GM12875 (cell line): ENCODE data around the gene YKT6.

Experiments
- H3K4me3 ChIP-seq: one replicate; pipeline ENCODE4 v1.5.1; 2011; ENCODE audit warnings: low read depth, low read length, control low read depth
- CTCF ChIP-seq: IDR thresholded peaks from 2 replicates; pipeline ENCODE4 v1.5.1; 2011; ENCODE audit warnings: low read depth, mild to moderate bottlenecking, control low read depth, inconsistent platforms, low read length, moderate library complexity, borderline replicate concordance; ENCODE audit not compliant: insufficient read depth

Gene YKT6

DNA sequence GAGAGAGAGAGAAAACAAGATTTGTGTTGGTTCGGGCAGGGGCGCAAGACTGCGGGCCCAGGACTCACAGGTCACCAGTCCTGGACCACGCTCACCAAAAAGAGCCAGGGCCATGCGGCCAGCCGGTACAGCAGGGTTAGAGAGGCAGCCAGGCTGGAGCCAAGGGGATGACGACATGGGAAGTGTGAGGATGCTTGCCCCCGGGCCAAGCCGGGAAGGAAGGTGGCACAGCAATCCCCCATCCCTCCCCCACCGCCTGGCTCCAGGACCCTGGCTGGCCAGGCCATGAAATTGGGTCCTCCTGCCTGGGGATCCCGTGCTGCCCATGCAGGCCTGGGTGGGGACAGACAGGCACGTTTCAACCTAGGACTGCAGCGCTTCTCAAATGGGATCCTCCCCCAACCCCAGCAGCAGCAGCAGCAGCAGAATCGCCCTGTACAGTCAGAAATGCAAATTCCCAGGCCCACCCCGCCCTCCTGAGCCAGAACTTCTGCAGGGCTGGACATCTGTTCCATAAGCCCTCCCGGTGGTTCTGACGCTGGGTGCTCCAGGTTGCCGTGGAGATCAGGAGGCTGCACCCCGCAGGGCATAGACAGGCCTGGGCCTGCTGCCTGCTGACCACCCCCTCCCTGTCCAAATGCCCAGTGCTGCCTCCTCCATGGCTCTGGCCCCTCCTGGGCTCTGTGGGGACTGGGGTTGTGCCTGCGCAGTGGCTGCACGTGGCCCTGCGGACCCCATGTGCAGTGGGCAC, 35.0 kb downstream of the YKT6 start:
- no peak for TF ChIP-seq CTCF
- H3K4me3 ChIP-seq: no peak overlapping the region

- no peak for TF ChIP-seq CTCF
- no peak overlapping the region for H3K4me3 ChIP-seq
Measured at GRCh38 chr7:44236333-44236728, 35.6 kb downstream of the YKT6 start.

DNA sequence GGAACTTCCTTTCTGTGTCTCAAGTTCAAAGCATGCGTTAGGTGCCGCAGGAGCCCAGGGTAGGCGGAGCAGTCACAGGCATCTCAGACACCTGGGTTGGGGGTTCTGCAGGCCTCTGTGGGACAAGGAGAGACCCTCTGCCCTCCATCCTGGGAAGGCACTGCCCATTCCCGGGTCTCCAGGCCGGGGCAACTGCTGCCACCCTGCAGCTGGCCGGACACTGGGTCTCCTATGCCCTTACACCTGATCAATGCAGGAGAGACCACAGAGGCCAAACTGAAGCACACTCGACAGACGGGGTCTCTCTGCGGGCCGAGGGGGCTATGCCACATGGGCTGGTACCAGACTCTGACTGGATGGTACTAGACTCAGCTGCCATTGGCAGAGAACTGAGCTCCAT, 36.9 kb downstream of the YKT6 start:
- TF ChIP-seq CTCF: no peak
- H3K4me3 ChIP-seq: no peak overlapping the region

DNA sequence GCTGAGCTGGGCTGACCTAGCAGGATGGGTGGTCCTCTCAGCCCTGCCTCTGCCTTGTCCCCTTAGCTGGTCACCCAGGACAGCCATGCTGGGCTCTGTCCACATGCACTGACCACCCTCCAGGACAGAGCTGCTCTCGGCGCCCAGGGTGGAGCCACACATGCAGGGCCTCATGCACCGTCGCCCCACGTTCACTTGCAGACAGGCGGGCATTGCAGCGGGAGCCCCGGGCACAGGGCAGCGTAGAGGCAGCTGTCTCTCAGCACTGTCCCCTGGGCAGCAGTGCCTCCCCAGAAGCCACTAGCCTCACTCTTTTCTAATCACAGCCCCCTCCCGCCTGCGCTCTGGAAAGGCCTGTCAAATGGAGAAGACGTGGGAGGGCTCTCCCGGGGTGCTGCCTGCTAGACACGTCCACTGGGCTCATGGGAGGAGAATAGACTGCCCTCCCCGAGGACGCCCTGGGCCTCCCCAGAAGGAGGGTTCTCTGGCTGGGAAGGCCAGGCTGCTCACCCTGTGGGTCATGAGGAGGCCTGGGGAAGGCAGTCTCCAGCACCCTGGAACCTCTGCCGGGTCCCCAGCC, 37.4 kb downstream of the YKT6 start:
- no peak overlapping the region for H3K4me3 ChIP-seq
- no peak for TF ChIP-seq CTCF

- no peak overlapping the region for H3K4me3 ChIP-seq
- TF ChIP-seq CTCF: no peak
Measured at GRCh38 chr7:44239361-44239760, 38.6 kb downstream of the YKT6 start.

GRCh38 chr7:44240376-44240775, 39.6 kb downstream of the YKT6 start:
- no peak overlapping the region for H3K4me3 ChIP-seq

More at GRCh38 chr7:44240376-44240775, 39.6 kb downstream of the YKT6 start:
- TF ChIP-seq CTCF: no peak
